ENCODE results near the gene LY6G5B.

DNA sequence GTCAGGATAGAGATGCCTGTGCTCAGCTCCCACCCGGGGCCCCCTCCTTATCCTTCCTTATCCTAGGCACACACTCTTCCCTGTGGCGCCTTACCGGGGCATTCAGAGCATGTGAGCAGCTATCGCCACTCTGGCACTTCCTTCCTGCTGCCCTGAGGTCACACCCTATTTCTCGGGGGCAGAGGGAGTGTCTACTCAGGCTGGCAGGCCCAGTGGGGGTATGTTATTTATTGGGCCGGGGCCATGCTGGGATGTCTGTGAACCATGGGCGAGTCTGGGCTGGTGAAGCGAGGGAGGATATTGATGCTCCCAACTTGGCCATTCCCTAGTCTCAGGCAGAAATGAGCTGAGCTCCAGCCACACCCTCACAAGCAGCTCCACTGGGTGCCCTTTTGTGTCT lies 41.5 kb downstream of the LY6G5B start:
- no peak for TF ChIP-seq POLR2AphosphoS5 (IDR thresholded peaks at IDR 0.05; ENCODE audit: borderline replicate concordance, low read depth, low read length)
- TF ChIP-seq EZH2 (IDR thresholded peaks at IDR 0.05), result no peak
- TF ChIP-seq FOXP2 (optimal IDR thresholded peaks at IDR 0.05; ENCODE audit: control extremely low read depth, extremely low read length, insufficient read depth), result no peak

Measured in SK-N-MC (cell line).